H1 (cell line): ENCODE measurements around the gene TMEM120B. TPM values are rescaled to one million over a fixed set of nuclear protein-coding genes. Genes with fewer than 3 reads are reported as not detected.

Source experiments
- CTCF ChIA-PET: fragments of 300-600 bp; sonication (Branson Sonifier 250); formaldehyde crosslinking; loops from one replicate; lab custom pipeline; 2021; ENCODE audit not compliant: partially characterized antibody; lab: Charles Lee
- POLR2A ChIA-PET: fragments of 300-600 bp; sonication (Branson Sonifier 250); formaldehyde crosslinking; loops from one replicate; lab custom pipeline; 2021; ENCODE audit warnings: inconsistent platforms; ENCODE audit not compliant: partially characterized antibody; lab: Charles Lee
- DNase-seq, 2 experiments: peaks; one replicate each; pipeline versions ENCODE4 v3.0.0 to v3.0.0-alpha.2; 2010 to 2022; ENCODE audit warnings: low spot score in 2 of 2, low read depth in 1 of 2, mixed read lengths in 1 of 2
- FAIRE-seq: peaks from 2 replicates; lab custom pipeline; 2011; peaks lifted over from hg19 to GRCh38; lab: Jason Lieb, UNC
- H2AFZ ChIP-seq: 2 replicates; pipeline ENCODE4 v1.8.1; 2012; ENCODE audit warnings: low read length, inconsistent platforms
- H2AK5ac ChIP-seq: 2 replicates; pipeline ENCODE4 v1.6.1; 2013; ENCODE audit warnings: low read depth, low read length
- H2BK120ac ChIP-seq: replicated peaks from 2 replicates; pipeline ENCODE3; 2013; ENCODE audit warnings: low read depth, low read length, inconsistent platforms
- H2BK12ac ChIP-seq: 2 replicates; pipeline ENCODE4 v1.6.1; 2013; ENCODE audit warnings: low read depth, low read length
- H2BK15ac ChIP-seq: 2 replicates; pipeline ENCODE4 v1.6.1; 2013; ENCODE audit warnings: low read length
- H2BK20ac ChIP-seq: 2 replicates; pipeline ENCODE4 v1.6.1; 2013; ENCODE audit warnings: low read length
- H2BK5ac ChIP-seq: 2 replicates; pipeline ENCODE4 v1.6.1; 2013; ENCODE audit warnings: low read depth, low read length
- H3K14ac ChIP-seq: 2 replicates; pipeline ENCODE4 v1.6.1; 2013; ENCODE audit warnings: inconsistent platforms; ENCODE audit not compliant: insufficient read length
- H3K18ac ChIP-seq: 2 replicates; pipeline ENCODE4 v1.6.1; 2013; ENCODE audit warnings: low read length; ENCODE audit errors: extremely low read depth
- H3K23ac ChIP-seq: 2 replicates; pipeline ENCODE4 v1.6.1; 2013; ENCODE audit warnings: inconsistent platforms; ENCODE audit not compliant: insufficient read length
- H3K23me2 ChIP-seq: 2 replicates; pipeline ENCODE4 v1.6.1; 2013; ENCODE audit warnings: low read depth, low read length
- H3K27ac ChIP-seq: 2 replicates; pipeline ENCODE4 v1.6.1; 2011; ENCODE audit warnings: low read depth, low read length, inconsistent platforms
- H3K27me3 ChIP-seq, 4 experiments: replicated peaks in 1 of 4; 1 replicate in 1 of 4; 2 replicates in 3 of 4; pipeline versions ENCODE4 v1.6.1 to v1.8.1; 2011 to 2013; ENCODE audit warnings: low read length in 3 of 4, mild to moderate bottlenecking in 3 of 4, inconsistent platforms in 2 of 4, mixed read lengths in 2 of 4, moderate library complexity in 1 of 4; ENCODE audit not compliant: control insufficient read depth in 3 of 4, insufficient read depth in 3 of 4; ENCODE audit errors: extremely low read depth in 1 of 4
- H3K36me3 ChIP-seq, 4 experiments: 2 replicates each; pipeline versions ENCODE4 v1.6.1 to v1.8.1; 2011 to 2013; ENCODE audit warnings: mild to moderate bottlenecking in 4 of 4, low read length in 3 of 4, moderate library complexity in 2 of 4, control low read depth in 1 of 4, inconsistent platforms in 1 of 4; ENCODE audit not compliant: insufficient read depth in 4 of 4, control insufficient read depth in 2 of 4
- H3K4ac ChIP-seq: replicated peaks from 2 replicates; pipeline ENCODE3; 2013; ENCODE audit warnings: low read length, low read depth, mixed read lengths, inconsistent platforms; ENCODE audit not compliant: insufficient read length
- H3K4me1 ChIP-seq, 4 experiments: replicated peaks in 1 of 4; 1 replicate in 1 of 4; 2 replicates in 3 of 4; pipeline versions ENCODE4 v1.6.1 to v1.8.1; 2011 to 2013; ENCODE audit warnings: low read length in 3 of 4, inconsistent platforms in 2 of 4, mixed read lengths in 1 of 4; ENCODE audit not compliant: insufficient read depth in 4 of 4, control insufficient read depth in 3 of 4
- H3K4me2 ChIP-seq, 2 experiments: 2 replicates each; pipeline versions ENCODE4 v1.6.1 to v1.8.1; 2011 to 2013; ENCODE audit warnings: low read depth in 2 of 2, low read length in 2 of 2, control low read depth in 1 of 2, inconsistent platforms in 1 of 2, mild to moderate bottlenecking in 1 of 2; ENCODE audit not compliant: insufficient read depth in 1 of 2
- H3K4me3 ChIP-seq, 4 experiments: fragments of 200-600, 300-600 bp in 1 of 4; sonication (generic), shearing (Covaris generic), sonication (Bioruptor Twin) in 1 of 4; 2 replicates each; pipeline versions ENCODE4 v1.5.1 to v1.8.1; 2011 to 2016; ENCODE audit warnings: low read length in 4 of 4, low read depth in 3 of 4, control low read depth in 2 of 4, inconsistent platforms in 2 of 4, mild to moderate bottlenecking in 2 of 4, mixed read lengths in 1 of 4, moderate library complexity in 1 of 4; ENCODE audit not compliant: insufficient read depth in 2 of 4; ENCODE audit errors: extremely low read depth in 1 of 4
- H3K56ac ChIP-seq: replicated peaks from 2 replicates; pipeline ENCODE3; 2013; ENCODE audit warnings: low read depth, mild to moderate bottlenecking, mixed read lengths, low read length, inconsistent platforms; ENCODE audit not compliant: insufficient read length
- H3K79me1 ChIP-seq: 2 replicates; pipeline ENCODE4 v1.6.1; 2013; ENCODE audit warnings: low read depth, low read length, control low read depth
- H3K79me2 ChIP-seq, 2 experiments: 2 replicates each; pipeline versions ENCODE4 v1.6.1 to v1.8.1; 2012 to 2013; ENCODE audit warnings: low read length in 2 of 2, mild to moderate bottlenecking in 2 of 2, inconsistent platforms in 1 of 2; ENCODE audit not compliant: insufficient read depth in 2 of 2, control insufficient read depth in 1 of 2
- H3K9ac ChIP-seq, 4 experiments: replicated peaks in 1 of 4; 1 replicate in 1 of 4; 2 replicates in 3 of 4; pipeline versions ENCODE4 v1.6.1 to v1.8.1; 2011 to 2013; ENCODE audit warnings: low read depth in 3 of 4, low read length in 3 of 4, control low read depth in 2 of 4, mild to moderate bottlenecking in 2 of 4, moderate library complexity in 2 of 4, inconsistent platforms in 1 of 4; ENCODE audit errors: extremely low read depth in 1 of 4
- H3K9me3 ChIP-seq, 2 experiments: 2 replicates each; pipeline versions ENCODE4 v1.6.1 to v1.8.1; 2012 to 2013; ENCODE audit warnings: mild to moderate bottlenecking in 2 of 2, moderate library complexity in 2 of 2, control low read depth in 1 of 2, inconsistent platforms in 1 of 2, low read depth in 1 of 2, low read length in 1 of 2, mixed read lengths in 1 of 2; ENCODE audit not compliant: insufficient read depth in 2 of 2
- H4K20me1 ChIP-seq, 2 experiments: replicated peaks in 1 of 2; 2 replicates each; pipeline versions ENCODE3 to v1.8.1; 2011 to 2013; ENCODE audit warnings: inconsistent platforms in 2 of 2, low read length in 2 of 2, mild to moderate bottlenecking in 1 of 2; ENCODE audit not compliant: insufficient read depth in 2 of 2, control insufficient read depth in 1 of 2
- H4K5ac ChIP-seq: 2 replicates; pipeline ENCODE4 v1.6.1; 2013; ENCODE audit warnings: low read length, low read depth, mixed read lengths, inconsistent platforms; ENCODE audit not compliant: insufficient read length
- H4K8ac ChIP-seq: 2 replicates; pipeline ENCODE4 v1.8.0; 2013; ENCODE audit warnings: mild to moderate bottlenecking, moderate library complexity, low read length, inconsistent platforms; ENCODE audit not compliant: insufficient read depth; ENCODE audit errors: extremely low read depth
- H4K91ac ChIP-seq: replicated peaks from 2 replicates; pipeline ENCODE3; 2013; ENCODE audit warnings: low read length, mixed read lengths, inconsistent platforms; ENCODE audit not compliant: insufficient read length
- HDAC6 ChIP-seq: IDR thresholded peaks from one replicate; pipeline ENCODE4 v1.7.1; 2012; ENCODE audit warnings: low read depth, mild to moderate bottlenecking, inconsistent platforms, low read length, moderate library complexity
- NRF1 ChIP-seq: IDR thresholded peaks from 2 replicates; pipeline ENCODE4 v1.6.1; 2011; ENCODE audit warnings: mild to moderate bottlenecking, low read depth, low read length, improper control_type of control experiment
- RAD21 ChIP-seq, 2 experiments: IDR thresholded peaks in 1 of 2; conservative IDR thresholded peaks in 1 of 2; 2 replicates each; pipeline ENCODE4 v1.6.1; 2011; ENCODE audit warnings: low read depth in 2 of 2, low read length in 2 of 2, improper control_type of control experiment in 1 of 2, inconsistent platforms in 1 of 2, mild to moderate bottlenecking in 1 of 2, moderate library complexity in 1 of 2
- TEAD4 ChIP-seq: IDR thresholded peaks from 2 replicates; pipeline ENCODE4 v1.6.1; 2012; ENCODE audit warnings: low read depth, low read length, inconsistent platforms, mixed read lengths
- WGBS, 2 experiments: shearing (Covaris generic) in 1 of 2; methylation state at CpG; one replicate each; pipeline versions ENCODE4 v1.1.6 to v1.1.7; 2013 to 2015; ENCODE audit warnings: low lambda C conversion rate in 2 of 2, mixed read lengths in 2 of 2, inconsistent platforms in 1 of 2, low coverage in 1 of 2, missing lambda C conversion rate in 1 of 2; ENCODE audit not compliant: insufficient replicate concordance in 2 of 2, insufficient coverage in 1 of 2, insufficient read length in 1 of 2; ENCODE audit errors: extremely low coverage in 1 of 2, missing lambda C conversion rate in 1 of 2; 5-methylcytosine and 5-hydroxymethylcytosine counted together
- polyA plus RNA-seq, 7 experiments: library from polyadenylated mRNA; depleted of rRNA in 3 of 7; stranded (reverse) in 5 of 7; unstranded in 2 of 7; fragments of >200 nt in 5 of 7; fragments of 200-250 nt in 2 of 7; gene quantifications; 1 replicate in 5 of 7; 2 replicates in 1 of 7; 4 replicates in 1 of 7; pipeline versions ENCODE4 v1.2.1 to v1.2.3, GENCODE V29; 2011 to 2013; ENCODE audit warnings: missing spikeins in 2 of 7, mixed read lengths in 2 of 7
- total RNA-seq: library from RNA; stranded (reverse); fragmentation: NEBNext Ultra II Directional; extraction: Animal tissue kit (Norgen Biotek cat#: 25700); gene quantifications from 2 replicates; pipeline ENCODE4 v1.2.1, GENCODE V29; 2021

The TMEM120B gene
- total and polyA plus RNA-seq, 2 of the 8 experiments (the other 6 are each of a cell fraction or from before 2014, with no cell fraction given) = 22.0 to 29.1 TPM

- POLR2A ChIA-PET = interaction anchor here (0.6 kb wide), 1 partner anchor 21 kb away, joined by 3 read pairs; the partner anchor contains the start of gene TMEM120B
- no peak overlapping the region for H2AFZ ChIP-seq
- H3K9ac ChIP-seq = no peak overlapping the region
- H3K36me3 ChIP-seq = no peaks in the 10 kb centered on the region
- H3K4me2 ChIP-seq = no peak overlapping the region
- TF ChIP-seq RAD21 (IDR thresholded peaks at IDR 0.05 in 1 of 2, conservative IDR thresholded peaks at IDR 0.05 in 1 of 2; ENCODE audit: low read depth in 2 of 2, low read length in 2 of 2) (no peak), NRF1 (no peak), HDAC6 (no peak), TEAD4 (no peak)
- TF ChIP-seq, all 59 proteins: peak for 0
- Histone ChIP-seq H4K91ac (no peak overlapping the region), H3K4ac (no peak overlapping the region), H4K8ac (no peak overlapping the region), H4K5ac (no peak overlapping the region), H3K14ac (no peak overlapping the region), H3K23ac (no peak overlapping the region), H3K23me2 (no peaks in the 10 kb centered on the region), H4K20me1 (peaks cover 0 to 3% of the 10 kb centered on the region in 2 experiments), H2BK12ac (no peak overlapping the region), H2BK120ac (no peak overlapping the region), H3K9me3 (no peaks in the 10 kb centered on the region), H3K56ac (no peak overlapping the region), H3K79me1 (peaks cover 7% of the 10 kb centered on the region), H2BK5ac (no peak overlapping the region), H3K4me3 (no peak overlapping the region), H3K27ac (no peak overlapping the region), H3K27me3 (no peaks in the 10 kb centered on the region), H2BK15ac (no peak overlapping the region), H3K4me1 (no peaks in the 10 kb centered on the region), H3K79me2 (peaks cover 0 to 5% of the 10 kb centered on the region in 2 experiments; a peak in 2 of 4 replicates), H2AK5ac (no peak overlapping the region), H2BK20ac (no peak overlapping the region), H3K18ac (no peak overlapping the region)
- WGBS, 2 experiments = 92% methylated on average over 8 of the region's 8 CpGs; no CpG with 5 or more reads in 1 of the 2 experiments
- FAIRE-seq (no peak), DNase-seq (no peak)
- CTCF ChIA-PET = no interaction called here
These were observed 21.3 kb downstream of the TMEM120B start for GRCh38 chr12:121733849-121734248.
